HepG2 (cell line): ENCODE data around the gene LCK. TPM values are rescaled to one million over a fixed set of nuclear protein-coding genes. Genes with fewer than 3 reads are reported as not detected.

Experiments
- BCL6 ChIP-seq: IDR thresholded peaks from 2 replicates; pipeline ENCODE4 v1.6.1; 2016; ENCODE audit warnings: missing genetic modification reagents, missing compliant biosample characterization
- CC2D1A ChIP-seq: sonication (generic); formaldehyde crosslinking; IDR thresholded peaks from 2 replicates; pipeline ENCODE4 v1.8.1; 2023; ENCODE audit warnings: mild to moderate bottlenecking, missing genetic modification reagents
- ETV5 ChIP-seq: IDR thresholded peaks from 2 replicates; pipeline ENCODE4 v1.6.1; 2018; ENCODE audit warnings: missing biosample characterization, missing genetic modification reagents, inconsistent platforms, borderline replicate concordance
- FOSL2 ChIP-seq: sonication (generic); formaldehyde crosslinking; IDR thresholded peaks from 2 replicates; pipeline ENCODE4 v1.4.0; 2020; ENCODE audit warnings: missing genetic modification reagents
- FOXA1 ChIP-seq, 2 experiments: fragments of 450-650 bp in 1 of 2; sonication (generic) in 1 of 2; formaldehyde crosslinking in 1 of 2; IDR thresholded peaks; 2 replicates each; pipeline versions ENCODE4 v1.4.0 to v1.6.1; 2016 to 2020; ENCODE audit warnings: missing genetic modification reagents in 1 of 2
- HDAC1 ChIP-seq: sonication (generic); formaldehyde crosslinking; IDR thresholded peaks from 2 replicates; pipeline ENCODE4 v1.5.1; 2020; ENCODE audit warnings: mild to moderate bottlenecking, missing genetic modification reagents
- HHEX ChIP-seq: IDR thresholded peaks from 2 replicates; pipeline ENCODE4 v1.6.1; 2016; ENCODE audit warnings: control low read depth
- IRF2 ChIP-seq: IDR thresholded peaks from 2 replicates; pipeline ENCODE4 v1.6.1; 2018; ENCODE audit warnings: missing genetic modification reagents, missing compliant biosample characterization
- NKX3-1 ChIP-seq: sonication (generic); formaldehyde crosslinking; IDR thresholded peaks from 2 replicates; pipeline ENCODE4 v1.5.0; 2020; ENCODE audit warnings: missing genetic modification reagents
- NR2C2 ChIP-seq: sonication (generic); formaldehyde crosslinking; IDR thresholded peaks from 2 replicates; pipeline ENCODE4 v1.4.0; 2020; ENCODE audit warnings: missing genetic modification reagents, mild to moderate bottlenecking, moderate library complexity, borderline replicate concordance
- NR3C1 ChIP-seq: sonication (generic); formaldehyde crosslinking; IDR thresholded peaks from 2 replicates; pipeline ENCODE4 v1.4.0; 2020; ENCODE audit warnings: missing genetic modification reagents
- POLR2A ChIP-seq, 2 experiments: IDR thresholded peaks; 2 replicates each; pipeline ENCODE4 v1.6.1; 2011; ENCODE audit warnings: low read depth in 2 of 2, low read length in 2 of 2, mild to moderate bottlenecking in 1 of 2, moderate library complexity in 1 of 2; ENCODE audit not compliant: insufficient read depth in 1 of 2
- RBM39 ChIP-seq: fragments of 200-400 bp; formaldehyde crosslinking; IDR thresholded peaks from one replicate; pipeline ENCODE4 v1.6.1; 2018; ENCODE audit warnings: antibody characterized with exemption, mild to moderate bottlenecking, low read depth, low read length; ENCODE audit not compliant: poor library complexity, severe bottlenecking
- RFXANK ChIP-seq: IDR thresholded peaks from 2 replicates; pipeline ENCODE4 v1.6.1; 2016
- RXRB ChIP-seq: IDR thresholded peaks from 2 replicates; pipeline ENCODE4 v1.6.1; 2016; ENCODE audit warnings: borderline replicate concordance, missing genetic modification reagents, missing compliant biosample characterization
- THAP11 ChIP-seq: IDR thresholded peaks from 2 replicates; pipeline ENCODE4 v1.6.1; 2016; ENCODE audit warnings: missing biosample characterization, missing genetic modification reagents
- TOE1 ChIP-seq: sonication (generic); formaldehyde crosslinking; IDR thresholded peaks from 2 replicates; pipeline ENCODE4 v1.4.0; 2020; ENCODE audit warnings: mild to moderate bottlenecking, missing genetic modification reagents
- TRIM24 ChIP-seq: sonication (generic); formaldehyde crosslinking; IDR thresholded peaks from 2 replicates; pipeline ENCODE4 v1.8.0; 2022; ENCODE audit warnings: mild to moderate bottlenecking, missing genetic modification reagents
- ZKSCAN5 ChIP-seq: sonication (generic); formaldehyde crosslinking; IDR thresholded peaks from 2 replicates; pipeline ENCODE4 v1.5.1; 2020; ENCODE audit warnings: mild to moderate bottlenecking, missing genetic modification reagents
- ZNF274 ChIP-seq: sonication (generic); formaldehyde crosslinking; IDR thresholded peaks from 2 replicates; pipeline ENCODE4 v1.5.1; 2020; ENCODE audit warnings: mild to moderate bottlenecking, missing genetic modification reagents
- ZNF441 ChIP-seq: sonication (generic); formaldehyde crosslinking; IDR thresholded peaks from 2 replicates; pipeline ENCODE4 v1.7.0; 2021; ENCODE audit warnings: missing genetic modification reagents, borderline replicate concordance
- ZNF510 ChIP-seq: sonication (generic); formaldehyde crosslinking; IDR thresholded peaks from 2 replicates; pipeline ENCODE4 v1.4.0; 2020; ENCODE audit warnings: low read depth, mild to moderate bottlenecking, missing genetic modification reagents
- ZNF549 ChIP-seq: sonication (generic); formaldehyde crosslinking; IDR thresholded peaks from 2 replicates; pipeline ENCODE4 v1.5.0; 2020; ENCODE audit warnings: missing genetic modification reagents
- ZNF670 ChIP-seq: sonication (generic); formaldehyde crosslinking; IDR thresholded peaks from 2 replicates; pipeline ENCODE4 v1.8.0; 2022; ENCODE audit warnings: mild to moderate bottlenecking, missing genetic modification reagents, borderline replicate concordance
- ZNF713 ChIP-seq: sonication (generic); formaldehyde crosslinking; IDR thresholded peaks from 2 replicates; pipeline ENCODE4 v1.4.0; 2020; ENCODE audit warnings: mild to moderate bottlenecking, missing genetic modification reagents
- ZNF839 ChIP-seq: sonication (generic); formaldehyde crosslinking; IDR thresholded peaks from 2 replicates; pipeline ENCODE4 v1.4.0; 2020; ENCODE audit warnings: missing genetic modification reagents, mild to moderate bottlenecking, borderline replicate concordance
- ZNF850 ChIP-seq: sonication (generic); formaldehyde crosslinking; conservative IDR thresholded peaks from 2 replicates; pipeline ENCODE4 v1.9.0; 2021; ENCODE audit warnings: mild to moderate bottlenecking, missing genetic modification reagents
- polyA plus RNA-seq, 8 experiments: library from polyadenylated mRNA; depleted of rRNA in 3 of 8; stranded (reverse) in 7 of 8; unstranded in 1 of 8; fragments of >200 nt; fragmentation: Illumina TruSeq in 4 of 8; extraction: Trizol in 4 of 8; gene quantifications; 2 replicates each; pipeline versions ENCODE4 v1.2.1 to v1.2.3, GENCODE V29; 2011 to 2016; ENCODE audit warnings: low read depth in 4 of 8, missing spikeins in 1 of 8, mixed read lengths in 1 of 8; ENCODE audit not compliant: insufficient read depth in 1 of 8
- total RNA-seq, 5 experiments: library from RNA; depleted of rRNA; stranded (reverse); fragments of >200 nt; fragmentation: Illumina TruSeq; extraction: Trizol; gene quantifications; 2 replicates each; pipeline ENCODE4 v1.2.3, GENCODE V29; 2016; ENCODE audit warnings: low read depth in 1 of 5
- TF ChIP-seq, protein P1 (sequence below): sonication (generic); formaldehyde crosslinking; IDR thresholded peaks from 2 replicates; pipeline ENCODE4 v1.4.0; 2020; ENCODE audit warnings: missing genetic modification reagents, mild to moderate bottlenecking, borderline replicate concordance
- TF ChIP-seq, protein P2 (sequence below): sonication (generic); formaldehyde crosslinking; IDR thresholded peaks from 2 replicates; pipeline ENCODE4 v1.4.0; 2020; ENCODE audit warnings: mild to moderate bottlenecking, low read depth, missing genetic modification reagents

Gene LCK
- total and polyA plus RNA-seq, 2 of the 13 experiments (the other 11 are each of a cell fraction or from before 2014, with no cell fraction given): 0.93 to 1.8 TPM

DNA sequence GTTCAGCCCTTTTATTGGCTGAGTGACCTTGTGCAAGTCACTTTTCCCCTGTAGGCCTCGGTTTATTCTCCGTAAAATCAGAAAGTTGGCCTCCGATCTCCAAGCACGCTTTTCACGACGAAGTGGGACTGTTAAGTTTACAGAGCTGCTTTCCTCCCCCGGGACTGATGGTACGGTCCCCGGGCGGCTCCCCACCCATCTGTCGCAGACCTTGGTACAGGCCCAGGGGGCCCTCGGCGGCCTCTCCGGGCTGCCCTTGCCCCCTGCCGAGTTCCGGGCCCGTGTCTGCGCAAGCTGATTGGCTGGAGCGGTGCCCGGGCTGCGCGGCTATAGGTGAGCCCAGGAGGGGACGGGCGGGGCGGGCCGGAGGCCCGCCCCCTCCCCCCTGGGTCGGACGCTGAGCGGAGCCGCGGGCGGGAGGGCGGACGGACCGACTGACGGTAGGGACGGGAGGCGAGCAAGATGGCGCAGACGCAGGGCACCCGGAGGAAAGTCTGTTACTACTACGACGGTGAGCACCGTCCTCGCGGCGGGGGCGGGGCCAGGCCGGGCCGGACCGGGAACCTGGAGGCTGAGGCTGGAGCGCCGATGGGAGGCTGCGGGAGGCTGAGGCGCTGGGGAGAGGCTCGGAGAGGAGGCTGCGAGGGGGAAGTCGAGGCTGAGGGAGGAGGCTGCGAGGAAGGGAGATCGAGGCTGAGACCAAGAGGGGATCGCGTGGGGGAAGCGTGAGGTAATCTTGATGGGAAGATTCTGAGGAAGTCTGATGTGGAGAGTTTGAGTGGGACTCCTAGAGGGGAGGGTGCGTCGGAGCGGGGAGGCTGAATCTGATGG is 40.9 kb downstream of the LCK start, which contains the start of gene HDAC1 (continued):
- TF ChIP-seq CC2D1A (CRISPR knock-in tag): no peak
- TF ChIP-seq TRIM24 (CRISPR knock-in tag): no peak
- peak; percentile 62; the same call in 1 of the 2 replicates for TF ChIP-seq ZNF670
- no peak for TF ChIP-seq RBM39
- TF ChIP-seq ZNF713 (CRISPR knock-in tag): no peak
- peak; percentile 67 for TF ChIP-seq THAP11 (CRISPR knock-in tag)
- no peak for TF ChIP-seq BCL6 (CRISPR knock-in tag)
- TF ChIP-seq ZNF441 (CRISPR knock-in tag): no peak; the same call in 1 of the 2 replicates
- TF ChIP-seq ETV5 (CRISPR knock-in tag): peak; percentile 73; the same call in 1 of the 2 replicates
- TF ChIP-seq FOSL2 (CRISPR knock-in tag): peak; percentile 3; the same call in 1 of the 2 replicates
- TF ChIP-seq IRF2 (CRISPR knock-in tag): peak; percentile 37
- TF ChIP-seq ZKSCAN5: no peak
- no peak for TF ChIP-seq NR3C1
- 0 out of 2 replicates have a peak, but pooled peaks have one; percentile 42 for TF ChIP-seq NKX3-1 (CRISPR knock-in tag)
- TF ChIP-seq NR2C2: peak; percentile 66
- TF ChIP-seq ZNF274: no peak
- TF ChIP-seq FOXA1 (IDR thresholded peaks at IDR 0.05): no peak
- peak; percentile 4; the same call in 1 of the 2 replicates for TF ChIP-seq FOXA1 (CRISPR knock-in tag; IDR thresholded peaks at IDR 0.05)
- TF ChIP-seq, protein P1, sequence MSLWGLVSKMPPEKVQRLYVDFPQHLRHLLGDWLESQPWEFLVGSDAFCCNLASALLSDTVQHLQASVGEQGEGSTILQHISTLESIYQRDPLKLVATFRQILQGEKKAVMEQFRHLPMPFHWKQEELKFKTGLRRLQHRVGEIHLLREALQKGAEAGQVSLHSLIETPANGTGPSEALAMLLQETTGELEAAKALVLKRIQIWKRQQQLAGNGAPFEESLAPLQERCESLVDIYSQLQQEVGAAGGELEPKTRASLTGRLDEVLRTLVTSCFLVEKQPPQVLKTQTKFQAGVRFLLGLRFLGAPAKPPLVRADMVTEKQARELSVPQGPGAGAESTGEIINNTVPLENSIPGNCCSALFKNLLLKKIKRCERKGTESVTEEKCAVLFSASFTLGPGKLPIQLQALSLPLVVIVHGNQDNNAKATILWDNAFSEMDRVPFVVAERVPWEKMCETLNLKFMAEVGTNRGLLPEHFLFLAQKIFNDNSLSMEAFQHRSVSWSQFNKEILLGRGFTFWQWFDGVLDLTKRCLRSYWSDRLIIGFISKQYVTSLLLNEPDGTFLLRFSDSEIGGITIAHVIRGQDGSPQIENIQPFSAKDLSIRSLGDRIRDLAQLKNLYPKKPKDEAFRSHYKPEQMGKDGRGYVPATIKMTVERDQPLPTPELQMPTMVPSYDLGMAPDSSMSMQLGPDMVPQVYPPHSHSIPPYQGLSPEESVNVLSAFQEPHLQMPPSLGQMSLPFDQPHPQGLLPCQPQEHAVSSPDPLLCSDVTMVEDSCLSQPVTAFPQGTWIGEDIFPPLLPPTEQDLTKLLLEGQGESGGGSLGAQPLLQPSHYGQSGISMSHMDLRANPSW: no peak
- no peak for TF ChIP-seq TOE1 (CRISPR knock-in tag)
- peak; percentile 63 for TF ChIP-seq HDAC1 (CRISPR knock-in tag)
- TF ChIP-seq RFXANK (CRISPR knock-in tag): no peak
- TF ChIP-seq HHEX (CRISPR knock-in tag): no peak
- TF ChIP-seq ZNF850 (CRISPR knock-in tag): no peak
- TF ChIP-seq ZNF549 (CRISPR knock-in tag): no peak
- no peak for TF ChIP-seq ZNF510 (CRISPR knock-in tag)
- peak; percentile 28 to 85; a peak in 3 of 4 replicates for TF ChIP-seq POLR2A (IDR thresholded peaks at IDR 0.05; ENCODE audit: insufficient read depth in 1 of 2, low read depth in 2 of 2, low read length in 2 of 2)
- TF ChIP-seq, protein P2, sequence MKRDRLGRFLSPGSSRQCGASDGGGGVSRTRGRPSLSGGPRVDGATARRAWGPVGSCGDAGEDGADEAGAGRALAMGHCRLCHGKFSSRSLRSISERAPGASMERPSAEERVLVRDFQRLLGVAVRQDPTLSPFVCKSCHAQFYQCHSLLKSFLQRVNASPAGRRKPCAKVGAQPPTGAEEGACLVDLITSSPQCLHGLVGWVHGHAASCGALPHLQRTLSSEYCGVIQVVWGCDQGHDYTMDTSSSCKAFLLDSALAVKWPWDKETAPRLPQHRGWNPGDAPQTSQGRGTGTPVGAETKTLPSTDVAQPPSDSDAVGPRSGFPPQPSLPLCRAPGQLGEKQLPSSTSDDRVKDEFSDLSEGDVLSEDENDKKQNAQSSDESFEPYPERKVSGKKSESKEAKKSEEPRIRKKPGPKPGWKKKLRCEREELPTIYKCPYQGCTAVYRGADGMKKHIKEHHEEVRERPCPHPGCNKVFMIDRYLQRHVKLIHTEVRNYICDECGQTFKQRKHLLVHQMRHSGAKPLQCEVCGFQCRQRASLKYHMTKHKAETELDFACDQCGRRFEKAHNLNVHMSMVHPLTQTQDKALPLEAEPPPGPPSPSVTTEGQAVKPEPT (CRISPR knock-in tag): no peak
- TF ChIP-seq RXRB (CRISPR knock-in tag): no peak; the same call in 1 of the 2 replicates
- TF ChIP-seq ZNF839: no peak
